GM12878 (cell line): Measurements from ENCODE around the gene C5orf52. TPM values are rescaled to one million over a fixed set of nuclear protein-coding genes. Genes with fewer than 3 reads are reported as not detected.

Experiments used
- ATAC-seq: fragments of 200-7000 bp; cut with Tn5 transposase; 3 replicates; pipeline ENCODE4 v1.9.1; 2020; ENCODE audit warnings: mild to moderate bottlenecking, moderate library complexity
- BruUV-seq: library from RNA; stranded (reverse); fragments of 400-500 nt; replicated peaks from 2 replicates; lab custom pipeline; 2021; lab: Mats Ljungman, UMichigan
- CTCF ChIA-PET: fragments of 300-600 bp; sonication (Branson Sonifier 250); formaldehyde crosslinking; extraction: SDS; loops from one replicate; lab custom pipeline; 2021; ENCODE audit warnings: inconsistent platforms; lab: Yijun Ruan, JAX
- POLR2A ChIA-PET: fragments of 350-600 bp; formaldehyde crosslinking; extraction: SDS; loops from one replicate; lab custom pipeline; 2021; ENCODE audit warnings: inconsistent platforms; lab: Charles Lee
- RAD21 ChIA-PET: fragments of 300-600 bp; sonication (Branson Sonifier 250); formaldehyde crosslinking; loops from one replicate; lab custom pipeline; 2023; ENCODE audit warnings: antibody characterized with exemption; ENCODE audit not compliant: unreplicated experiment; lab: Charles Lee
- SMC1A ChIA-PET: fragments of 300-600 bp; sonication (Branson Sonifier 250); formaldehyde crosslinking; loops from one replicate; lab custom pipeline; 2023; ENCODE audit not compliant: unreplicated experiment, uncharacterized antibody; lab: Charles Lee
- DNase-seq: peaks from one replicate; pipeline ENCODE4 v3.0.0-alpha.2; 2011; ENCODE audit warnings: low read depth, low spot score
- FAIRE-seq: peaks from 3 replicates; lab custom pipeline; 2011; peaks lifted over from hg19 to GRCh38; lab: Jason Lieb, UNC
- H2AFZ ChIP-seq: 2 replicates; pipeline ENCODE4 v1.6.0; 2011; ENCODE audit warnings: low read depth, low read length, control low read depth; ENCODE audit not compliant: control insufficient read depth
- H3K27ac ChIP-seq: 2 replicates; pipeline ENCODE4 v1.5.1; 2011; ENCODE audit warnings: control low read depth; ENCODE audit not compliant: control insufficient read depth, insufficient read depth
- H3K27me3 ChIP-seq, 2 experiments: replicated peaks in 1 of 2; 2 replicates each; pipeline versions ENCODE4 v1.6.0 to v1.6.1; 2011; ENCODE audit warnings: low read length in 1 of 2; ENCODE audit not compliant: control insufficient read depth in 2 of 2, insufficient read depth in 2 of 2
- H3K36me3 ChIP-seq, 2 experiments: 2 replicates each; pipeline ENCODE4 v1.5.1; 2011; ENCODE audit warnings: low read length in 1 of 2; ENCODE audit not compliant: control insufficient read depth in 2 of 2, insufficient read depth in 2 of 2
- H3K4me1 ChIP-seq: 2 replicates; pipeline ENCODE4 v1.6.1; 2011; ENCODE audit warnings: mild to moderate bottlenecking, low read length, moderate library complexity, mixed read lengths; ENCODE audit not compliant: control insufficient read depth, insufficient read depth
- H3K4me2 ChIP-seq: 2 replicates; pipeline ENCODE4 v1.6.0; 2011; ENCODE audit warnings: control low read depth; ENCODE audit not compliant: control insufficient read depth, insufficient read depth
- H3K4me3 ChIP-seq: fragments of 200-600 bp; sonication (generic); 2 replicates; pipeline ENCODE4 v1.5.1; 2016
- H3K79me2 ChIP-seq: 2 replicates; pipeline ENCODE4 v1.6.0; 2011; ENCODE audit warnings: low read length; ENCODE audit not compliant: control insufficient read depth, insufficient read depth
- H3K9ac ChIP-seq: 2 replicates; pipeline ENCODE4 v1.8.0; 2011; ENCODE audit warnings: low read length, control low read depth, mixed read lengths; ENCODE audit not compliant: control insufficient read depth, insufficient read depth
- H3K9me3 ChIP-seq: replicated peaks from 3 replicates; pipeline ENCODE4 v1.5.1; 2011; ENCODE audit warnings: mild to moderate bottlenecking, low read length; ENCODE audit not compliant: control insufficient read depth, insufficient read depth
- H4K20me1 ChIP-seq: 2 replicates; pipeline ENCODE4 v1.6.0; 2011; ENCODE audit not compliant: control insufficient read depth, insufficient read depth
- EED ChIP-seq: sonication (generic); IDR thresholded peaks from 2 replicates; pipeline ENCODE4 v1.6.1; 2016; ENCODE audit warnings: antibody characterized with exemption, low read depth
- EGR1 ChIP-seq, 2 experiments: IDR thresholded peaks; 1 replicate in 1 of 2; 2 replicates in 1 of 2; pipeline ENCODE4 v1.6.1; 2011 to 2012; ENCODE audit warnings: low read depth in 2 of 2, low read length in 2 of 2, borderline replicate concordance in 1 of 2, mild to moderate bottlenecking in 1 of 2, moderate library complexity in 1 of 2
- FOXM1 ChIP-seq: IDR thresholded peaks from 2 replicates; pipeline ENCODE4 v1.6.1; 2012; ENCODE audit warnings: low read depth, mild to moderate bottlenecking, inconsistent platforms, low read length, moderate library complexity
- KLF5 ChIP-seq: fragments of 450-650 bp; IDR thresholded peaks from 2 replicates; pipeline ENCODE4 v1.6.1; 2014; ENCODE audit warnings: mild to moderate bottlenecking; ENCODE audit not compliant: partially characterized antibody
- MEF2A ChIP-seq: IDR thresholded peaks from 2 replicates; pipeline ENCODE4 v1.6.1; 2011; ENCODE audit warnings: low read depth, mild to moderate bottlenecking, low read length, moderate library complexity; ENCODE audit not compliant: insufficient read depth
- MXI1 ChIP-seq: fragments of 150-350 bp; IDR thresholded peaks from 2 replicates; pipeline ENCODE4 v1.6.1; 2011; ENCODE audit warnings: low read depth, mild to moderate bottlenecking, inconsistent platforms, low read length, improper control_type of control experiment
- NBN ChIP-seq: fragments of 450-650 bp; IDR thresholded peaks from 2 replicates; pipeline ENCODE4 v1.6.1; 2016
- POLR2AphosphoS2 ChIP-seq: IDR thresholded peaks from 2 replicates; pipeline ENCODE4 v1.6.1; 2011; ENCODE audit warnings: low read depth, mild to moderate bottlenecking, low read length, improper control_type of control experiment, moderate library complexity
- RAD21 ChIP-seq: IDR thresholded peaks from 2 replicates; pipeline ENCODE4 v1.6.1; 2011; ENCODE audit warnings: mild to moderate bottlenecking, low read depth, low read length, moderate library complexity; ENCODE audit not compliant: insufficient read depth
- REST ChIP-seq: IDR thresholded peaks from 2 replicates; pipeline ENCODE4 v1.6.1; 2012; ENCODE audit warnings: mild to moderate bottlenecking, low read depth, low read length
- SPI1 ChIP-seq: IDR thresholded peaks from 2 replicates; pipeline ENCODE4 v1.6.1; 2011; ENCODE audit warnings: low read depth, mild to moderate bottlenecking, low read length, moderate library complexity, borderline replicate concordance; ENCODE audit not compliant: insufficient read depth
- TBL1XR1 ChIP-seq: IDR thresholded peaks from 2 replicates; pipeline ENCODE4 v1.6.1; 2012; ENCODE audit warnings: low read depth, low read length, improper control_type of control experiment
- YY1 ChIP-seq: IDR thresholded peaks from 2 replicates; pipeline ENCODE4 v1.6.1; 2011; ENCODE audit warnings: low read depth, mild to moderate bottlenecking, low read length
- ZNF217 ChIP-seq: fragments of 450-650 bp; IDR thresholded peaks from 2 replicates; pipeline ENCODE4 v1.6.1; 2017; ENCODE audit warnings: antibody characterized with exemption, mild to moderate bottlenecking
- ZNF274 ChIP-seq: IDR thresholded peaks from one replicate; pipeline ENCODE4 v1.8.0; 2011; ENCODE audit not compliant: insufficient read length, insufficient read depth
- ZSCAN29 ChIP-seq: fragments of 450-650 bp; IDR thresholded peaks from 2 replicates; pipeline ENCODE4 v1.6.1; 2017; ENCODE audit warnings: mild to moderate bottlenecking, moderate library complexity
- WGBS: methylation state at CpG from one replicate; pipeline ENCODE4 v1.1.6; 2016; ENCODE audit warnings: low lambda C conversion rate; ENCODE audit not compliant: insufficient replicate concordance, insufficient coverage; ENCODE audit errors: missing lambda C conversion rate; 5-methylcytosine and 5-hydroxymethylcytosine counted together
- in situ Hi-C: fragments of 300-500 bp; cut with MboI; formaldehyde crosslinking; loops from 9 replicates; pipeline ENCODE4 v1.14.3; 2018; ENCODE audit warnings: mixed read lengths
- intact Hi-C: fragments of 100-400 bp; cut with micrococcal nuclease; formaldehyde crosslinking; loops from one replicate; pipeline ENCODE4 v1.14.2; 2022; ENCODE audit not compliant: unreplicated experiment
- polyA plus RNA-seq, 11 experiments: library from polyadenylated mRNA; depleted of rRNA in 4 of 11; unstranded in 6 of 11; stranded (reverse) in 5 of 11; fragments of >200 nt; fragmentation: Nextera tagmentation in 4 of 11; fragmentation: Illumina TruSeq in 1 of 11; extraction: Ambion mirVana in 4 of 11; extraction: Trizol in 1 of 11; gene quantifications; 1 replicate in 1 of 11; 2 replicates in 10 of 11; pipeline versions ENCODE4 v1.2.1 to v1.2.3, GENCODE V29; 2011 to 2016; ENCODE audit warnings: inconsistent platforms in 2 of 11, missing spikeins in 2 of 11, low read depth in 1 of 11
- total RNA-seq, 4 experiments: library from RNA; depleted of rRNA in 3 of 4; stranded (reverse); fragments of >200 nt in 3 of 4; fragmentation: Illumina TruSeq in 1 of 4; extraction: Trizol in 1 of 4; gene quantifications; 2 replicates each; pipeline versions ENCODE4 v1.2.1 to v1.2.3, GENCODE V29; 2013 to 2021
- TF ChIP-seq, protein P1 (sequence below): fragments of 450-650 bp; IDR thresholded peaks from 2 replicates; pipeline ENCODE4 v1.6.1; 2017; ENCODE audit warnings: mild to moderate bottlenecking

The C5orf52 gene
- total and polyA plus RNA-seq, 10 of the 15 experiments (the other 5 are each of a cell fraction or from before 2014, with no cell fraction given): not detected

GRCh38 chr5:157640406-157641066, 30.8 kb upstream of the C5orf52 start (continued):
- TF ChIP-seq ZSCAN29: no peak

DNA sequence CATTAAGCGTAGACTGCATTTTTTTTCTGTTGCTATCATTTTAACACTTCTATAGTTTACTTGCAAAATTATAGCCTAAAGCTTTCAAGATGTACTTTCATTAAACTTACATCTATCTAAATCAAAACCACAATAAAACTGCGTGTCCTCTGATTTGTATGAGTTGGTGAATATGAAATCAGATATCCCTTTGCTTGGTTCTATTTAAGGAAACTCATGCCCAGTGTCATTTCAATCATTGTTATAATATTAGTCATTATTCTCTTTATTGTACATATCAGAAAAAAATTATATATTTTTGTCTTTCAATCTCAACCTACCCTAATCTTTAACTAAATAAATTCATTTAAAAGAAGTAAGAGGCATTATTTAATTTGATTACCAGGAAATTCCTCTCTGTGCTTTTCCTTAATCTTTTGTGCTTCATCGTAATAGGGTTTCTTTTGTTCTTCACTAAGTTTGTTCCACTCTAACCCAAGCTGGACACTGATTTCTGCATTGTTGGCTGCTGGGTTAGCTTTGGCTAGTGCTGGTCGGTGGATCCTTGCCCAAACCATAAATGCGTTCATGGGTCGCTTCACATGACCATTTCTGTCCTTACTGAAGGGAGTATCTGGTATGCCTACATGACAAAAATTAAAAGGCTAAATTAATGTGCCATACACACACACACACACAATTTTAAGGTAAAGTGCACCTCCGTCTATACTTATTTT, 22.9 kb upstream of the C5orf52 start:
- in situ Hi-C loops: no loop called here
- RAD21 ChIA-PET: no interaction called here
- CTCF ChIA-PET: interaction anchor here (0.8 to 1.0 kb wide), 2 partner anchors 11 to 21 kb away, joined by 3 read pairs; no protein-coding TSS in a partner anchor
- TF ChIP-seq POLR2AphosphoS2 (no peak), EGR1 (IDR thresholded peaks at IDR 0.05; ENCODE audit: borderline replicate concordance in 1 of 2, low read depth in 2 of 2, low read length in 2 of 2) (no peak), KLF5 (no peak), ZNF217 (no peak), MEF2A (no peak), REST (no peak), FOXM1 (no peak), ZNF274 (no peak), MXI1 (no peak), YY1 (no peak), TBL1XR1 (no peak), NBN (no peak), EED (no peak), RAD21 (no peak), SPI1 (no peak)
- TF ChIP-seq, protein P1, sequence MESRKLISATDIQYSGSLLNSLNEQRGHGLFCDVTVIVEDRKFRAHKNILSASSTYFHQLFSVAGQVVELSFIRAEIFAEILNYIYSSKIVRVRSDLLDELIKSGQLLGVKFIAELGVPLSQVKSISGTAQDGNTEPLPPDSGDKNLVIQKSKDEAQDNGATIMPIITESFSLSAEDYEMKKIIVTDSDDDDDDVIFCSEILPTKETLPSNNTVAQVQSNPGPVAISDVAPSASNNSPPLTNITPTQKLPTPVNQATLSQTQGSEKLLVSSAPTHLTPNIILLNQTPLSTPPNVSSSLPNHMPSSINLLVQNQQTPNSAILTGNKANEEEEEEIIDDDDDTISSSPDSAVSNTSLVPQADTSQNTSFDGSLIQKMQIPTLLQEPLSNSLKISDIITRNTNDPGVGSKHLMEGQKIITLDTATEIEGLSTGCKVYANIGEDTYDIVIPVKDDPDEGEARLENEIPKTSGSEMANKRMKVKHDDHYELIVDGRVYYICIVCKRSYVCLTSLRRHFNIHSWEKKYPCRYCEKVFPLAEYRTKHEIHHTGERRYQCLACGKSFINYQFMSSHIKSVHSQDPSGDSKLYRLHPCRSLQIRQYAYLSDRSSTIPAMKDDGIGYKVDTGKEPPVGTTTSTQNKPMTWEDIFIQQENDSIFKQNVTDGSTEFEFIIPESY: no peak

More for the DNA sequence above, 22.9 kb upstream of the C5orf52 start:
- no peak for FAIRE-seq
- ATAC-seq: no peak
- peaks cover 6% of the 10 kb centered on the region; the same call in 2 of the 3 replicates for H3K9me3 ChIP-seq
- no peak overlapping the region for H3K9ac ChIP-seq
- no peaks in the 10 kb centered on the region for H3K27me3 ChIP-seq
- no peak overlapping the region for H3K4me2 ChIP-seq
- WGBS: 67% methylated on average over 7 of the region's 7 CpGs
- H4K20me1 ChIP-seq: no peaks in the 10 kb centered on the region
- no peak overlapping the region for H3K27ac ChIP-seq
- no peaks in the 10 kb centered on the region for H3K4me1 ChIP-seq
- ChIA-PET SMC1A (interaction anchor here (1.0 to 2.8 kb wide), 3 partner anchors 11 to 36 kb away, joined by 3 to 9 read pairs (median 6); no protein-coding TSS in a partner anchor), POLR2A (no interaction called here)
- DNase-seq: no peak
- H3K4me3 ChIP-seq: no peak overlapping the region
- no peaks in the 10 kb centered on the region for H3K36me3 ChIP-seq
- BruUV-seq: no TSS peak
- no peaks in the 10 kb centered on the region for H3K79me2 ChIP-seq
- no peak overlapping the region for H2AFZ ChIP-seq
- intact Hi-C loops: no loop called here
